ENCODE measurements around the gene PA2G4.

DNA sequence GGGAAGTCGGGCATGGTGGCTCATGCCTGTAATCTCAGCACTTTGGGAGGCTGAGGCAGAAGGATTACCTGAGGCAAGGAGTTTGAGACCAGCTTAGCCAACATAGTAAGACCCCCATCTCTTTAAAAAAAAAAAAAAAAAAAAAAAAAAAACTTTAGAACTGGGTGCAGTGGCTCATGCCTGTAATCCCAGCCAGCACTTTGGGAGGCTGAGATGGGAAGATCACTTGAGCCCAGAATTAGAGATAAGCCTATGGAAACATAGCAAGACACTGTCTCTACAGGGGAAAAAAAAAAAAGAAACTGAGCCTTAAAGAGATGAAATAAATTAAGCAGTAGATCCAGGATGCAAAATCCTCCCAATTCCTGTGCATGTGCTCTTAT is 1.7 kb upstream of the PA2G4 start:
- TF ChIP-seq CTCF (IDR thresholded peaks at IDR 0.05; ENCODE audit: low read depth, low read length, missing input control) = no peak
- TF ChIP-seq, protein P1, sequence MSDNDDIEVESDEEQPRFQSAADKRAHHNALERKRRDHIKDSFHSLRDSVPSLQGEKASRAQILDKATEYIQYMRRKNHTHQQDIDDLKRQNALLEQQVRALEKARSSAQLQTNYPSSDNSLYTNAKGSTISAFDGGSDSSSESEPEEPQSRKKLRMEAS (IDR thresholded peaks at IDR 0.05) = no peak
- TF ChIP-seq TAF1 (conservative IDR thresholded peaks at IDR 0.05) = no peak
- TF ChIP-seq JUND (IDR thresholded peaks at IDR 0.05) = no peak
- no peak for TF ChIP-seq GABPA (IDR thresholded peaks at IDR 0.05 in 1 of 2, conservative IDR thresholded peaks at IDR 0.05 in 1 of 2)
- TF ChIP-seq, protein P2, sequence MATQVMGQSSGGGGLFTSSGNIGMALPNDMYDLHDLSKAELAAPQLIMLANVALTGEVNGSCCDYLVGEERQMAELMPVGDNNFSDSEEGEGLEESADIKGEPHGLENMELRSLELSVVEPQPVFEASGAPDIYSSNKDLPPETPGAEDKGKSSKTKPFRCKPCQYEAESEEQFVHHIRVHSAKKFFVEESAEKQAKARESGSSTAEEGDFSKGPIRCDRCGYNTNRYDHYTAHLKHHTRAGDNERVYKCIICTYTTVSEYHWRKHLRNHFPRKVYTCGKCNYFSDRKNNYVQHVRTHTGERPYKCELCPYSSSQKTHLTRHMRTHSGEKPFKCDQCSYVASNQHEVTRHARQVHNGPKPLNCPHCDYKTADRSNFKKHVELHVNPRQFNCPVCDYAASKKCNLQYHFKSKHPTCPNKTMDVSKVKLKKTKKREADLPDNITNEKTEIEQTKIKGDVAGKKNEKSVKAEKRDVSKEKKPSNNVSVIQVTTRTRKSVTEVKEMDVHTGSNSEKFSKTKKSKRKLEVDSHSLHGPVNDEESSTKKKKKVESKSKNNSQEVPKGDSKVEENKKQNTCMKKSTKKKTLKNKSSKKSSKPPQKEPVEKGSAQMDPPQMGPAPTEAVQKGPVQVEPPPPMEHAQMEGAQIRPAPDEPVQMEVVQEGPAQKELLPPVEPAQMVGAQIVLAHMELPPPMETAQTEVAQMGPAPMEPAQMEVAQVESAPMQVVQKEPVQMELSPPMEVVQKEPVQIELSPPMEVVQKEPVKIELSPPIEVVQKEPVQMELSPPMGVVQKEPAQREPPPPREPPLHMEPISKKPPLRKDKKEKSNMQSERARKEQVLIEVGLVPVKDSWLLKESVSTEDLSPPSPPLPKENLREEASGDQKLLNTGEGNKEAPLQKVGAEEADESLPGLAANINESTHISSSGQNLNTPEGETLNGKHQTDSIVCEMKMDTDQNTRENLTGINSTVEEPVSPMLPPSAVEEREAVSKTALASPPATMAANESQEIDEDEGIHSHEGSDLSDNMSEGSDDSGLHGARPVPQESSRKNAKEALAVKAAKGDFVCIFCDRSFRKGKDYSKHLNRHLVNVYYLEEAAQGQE (IDR thresholded peaks at IDR 0.05) = no peak
- TF ChIP-seq RAD21 (IDR thresholded peaks at IDR 0.05) = no peak
- no peak for TF ChIP-seq RXRA (IDR thresholded peaks at IDR 0.05)
- TF ChIP-seq SP1 (IDR thresholded peaks at IDR 0.05) = no peak

Data from liver (tissue), 3 donors.